ENCODE measurements around the gene COL24A1. TPM values are rescaled to one million over a fixed set of nuclear protein-coding genes. Genes with fewer than 3 reads are reported as not detected.
"Not testable (repeated sequence)": the region's sequence is repeated elsewhere in the genome, so short reads cannot be mapped to it uniquely, and the experiment has no call there.

The COL24A1 gene
- total RNA-seq, 1 donor from 2014 or later, result 3.7 TPM

GRCh38 chr1:86137436-86137835, 19.1 kb downstream of the COL24A1 start:
- Histone ChIP-seq H3K27me3 (ENCODE audit: control insufficient read depth in 3 of 3, insufficient read depth in 3 of 3, low read length in 3 of 3) (no peaks in the 10 kb centered on the region), H3K36me3 (ENCODE audit: control insufficient read depth in 3 of 3, insufficient read depth in 3 of 3, low read length in 3 of 3) (no peaks in the 10 kb centered on the region), H3K9me3 (ENCODE audit: control insufficient read depth in 3 of 3, low read length in 3 of 3) (no peaks in the 10 kb centered on the region), H3K4me3 (ENCODE audit: low read length in 3 of 3) (no peak overlapping the region), H3K4me1 (ENCODE audit: control insufficient read depth in 3 of 3, insufficient read depth in 3 of 3, low read length in 3 of 3) (no peaks in the 10 kb centered on the region), H3K9ac (ENCODE audit: low read depth in 1 of 3, low read length in 3 of 3) (no peak overlapping the region), H3K27ac (ENCODE audit: low read depth, low read length) (no peak overlapping the region)

GRCh38 chr1:86119214-86119764, 37.3 kb downstream of the COL24A1 start:
- Histone ChIP-seq H3K27me3 (ENCODE audit: control insufficient read depth in 3 of 3, insufficient read depth in 3 of 3, low read length in 3 of 3) (no peaks in the 10 kb centered on the region), H3K36me3 (ENCODE audit: control insufficient read depth in 3 of 3, insufficient read depth in 3 of 3, low read length in 3 of 3) (no peaks in the 10 kb centered on the region), H3K9me3 (ENCODE audit: control insufficient read depth in 3 of 3, low read length in 3 of 3) (no peaks in the 10 kb centered on the region), H3K9ac (ENCODE audit: low read depth in 1 of 3, low read length in 3 of 3) (no peak overlapping the region), H3K27ac (ENCODE audit: low read depth, low read length) (no peak overlapping the region), H3K4me3 (ENCODE audit: low read length in 3 of 3) (no peak overlapping the region), H3K4me1 (ENCODE audit: control insufficient read depth in 3 of 3, insufficient read depth in 3 of 3, low read length in 3 of 3) (no peaks in the 10 kb centered on the region)

- Histone ChIP-seq H3K4me3 (ENCODE audit: low read length in 3 of 3) (no peak overlapping the region), H3K9ac (ENCODE audit: low read depth in 1 of 3, low read length in 3 of 3) (no peak overlapping the region), H3K36me3 (ENCODE audit: control insufficient read depth in 3 of 3, insufficient read depth in 3 of 3, low read length in 3 of 3) (no peaks in the 10 kb centered on the region), H3K9me3 (ENCODE audit: control insufficient read depth in 3 of 3, low read length in 3 of 3) (no peaks in the 10 kb centered on the region), H3K27me3 (ENCODE audit: control insufficient read depth in 3 of 3, insufficient read depth in 3 of 3, low read length in 3 of 3) (no peaks in the 10 kb centered on the region), H3K4me1 (ENCODE audit: control insufficient read depth in 3 of 3, insufficient read depth in 3 of 3, low read length in 3 of 3) (no peaks in the 10 kb centered on the region), H3K27ac (ENCODE audit: low read depth, low read length) (no peak overlapping the region)
These were observed 41.7 kb downstream of the COL24A1 start for GRCh38 chr1:86114816-86115400.

- H3K9me3 ChIP-seq (ENCODE audit: control insufficient read depth in 3 of 3, low read length in 3 of 3), result no peaks in the 10 kb centered on the region
- no peaks in the 10 kb centered on the region for H3K36me3 ChIP-seq (ENCODE audit: control insufficient read depth in 3 of 3, insufficient read depth in 3 of 3, low read length in 3 of 3)
- no peak overlapping the region for H3K4me3 ChIP-seq (ENCODE audit: low read length in 3 of 3)
- H3K27ac ChIP-seq (ENCODE audit: low read depth, low read length), result no peak overlapping the region
- H3K27me3 ChIP-seq (ENCODE audit: control insufficient read depth in 3 of 3, insufficient read depth in 3 of 3, low read length in 3 of 3), result no peaks in the 10 kb centered on the region
- H3K4me1 ChIP-seq (ENCODE audit: control insufficient read depth in 3 of 3, insufficient read depth in 3 of 3, low read length in 3 of 3), result no peaks in the 10 kb centered on the region
- no peak overlapping the region for H3K9ac ChIP-seq (ENCODE audit: low read depth in 1 of 3, low read length in 3 of 3)
These were observed 42.3 kb downstream of the COL24A1 start for GRCh38 chr1:86114236-86114635.

GRCh38 chr1:86111590-86111989, 45.0 kb downstream of the COL24A1 start:
- H3K9ac ChIP-seq (ENCODE audit: low read depth in 1 of 3, low read length in 3 of 3); H3K4me3 ChIP-seq (ENCODE audit: low read length in 3 of 3); H3K9me3 ChIP-seq (ENCODE audit: control insufficient read depth in 3 of 3, low read length in 3 of 3); H3K27ac ChIP-seq (ENCODE audit: low read depth, low read length); H3K4me1 ChIP-seq (ENCODE audit: control insufficient read depth in 3 of 3, insufficient read depth in 3 of 3, low read length in 3 of 3); H3K36me3 ChIP-seq (ENCODE audit: control insufficient read depth in 3 of 3, insufficient read depth in 3 of 3, low read length in 3 of 3); H3K27me3 ChIP-seq (ENCODE audit: control insufficient read depth in 3 of 3, insufficient read depth in 3 of 3, low read length in 3 of 3): not testable (repeated sequence)

- no peaks in the 10 kb centered on the region for H3K36me3 ChIP-seq (ENCODE audit: control insufficient read depth in 3 of 3, insufficient read depth in 3 of 3, low read length in 3 of 3)
- H3K27ac ChIP-seq (ENCODE audit: low read depth, low read length), result no peak overlapping the region
- H3K9ac ChIP-seq (ENCODE audit: low read depth in 1 of 3, low read length in 3 of 3), result no peak overlapping the region
- no peaks in the 10 kb centered on the region for H3K27me3 ChIP-seq (ENCODE audit: control insufficient read depth in 3 of 3, insufficient read depth in 3 of 3, low read length in 3 of 3)
- no peaks in the 10 kb centered on the region for H3K4me1 ChIP-seq (ENCODE audit: control insufficient read depth in 3 of 3, insufficient read depth in 3 of 3, low read length in 3 of 3)
- H3K4me3 ChIP-seq (ENCODE audit: low read length in 3 of 3), result no peak overlapping the region
- H3K9me3 ChIP-seq (ENCODE audit: control insufficient read depth in 3 of 3, low read length in 3 of 3), result no peaks in the 10 kb centered on the region
These were observed 46.0 kb downstream of the COL24A1 start for GRCh38 chr1:86110451-86111129.

- Histone ChIP-seq H3K27ac (ENCODE audit: low read depth, low read length) (no peak overlapping the region), H3K27me3 (ENCODE audit: control insufficient read depth in 3 of 3, insufficient read depth in 3 of 3, low read length in 3 of 3) (no peaks in the 10 kb centered on the region), H3K9ac (ENCODE audit: low read depth in 1 of 3, low read length in 3 of 3) (no peak overlapping the region), H3K4me3 (ENCODE audit: low read length in 3 of 3) (no peak overlapping the region), H3K36me3 (ENCODE audit: control insufficient read depth in 3 of 3, insufficient read depth in 3 of 3, low read length in 3 of 3) (no peaks in the 10 kb centered on the region), H3K9me3 (ENCODE audit: control insufficient read depth in 3 of 3, low read length in 3 of 3) (no peaks in the 10 kb centered on the region), H3K4me1 (ENCODE audit: control insufficient read depth in 3 of 3, insufficient read depth in 3 of 3, low read length in 3 of 3) (no peaks in the 10 kb centered on the region)
These were observed 51.1 kb downstream of the COL24A1 start for GRCh38 chr1:86105533-86105866.

- H3K27ac ChIP-seq (ENCODE audit: low read depth, low read length), result no peak overlapping the region
- H3K27me3 ChIP-seq (ENCODE audit: control insufficient read depth in 3 of 3, insufficient read depth in 3 of 3, low read length in 3 of 3), result no peaks in the 10 kb centered on the region
- H3K4me1 ChIP-seq (ENCODE audit: control insufficient read depth in 3 of 3, insufficient read depth in 3 of 3, low read length in 3 of 3), result no peaks in the 10 kb centered on the region
- no peaks in the 10 kb centered on the region for H3K9me3 ChIP-seq (ENCODE audit: control insufficient read depth in 3 of 3, low read length in 3 of 3)
- H3K9ac ChIP-seq (ENCODE audit: low read depth in 1 of 3, low read length in 3 of 3), result no peak overlapping the region
- no peaks in the 10 kb centered on the region for H3K36me3 ChIP-seq (ENCODE audit: control insufficient read depth in 3 of 3, insufficient read depth in 3 of 3, low read length in 3 of 3)
- no peak overlapping the region for H3K4me3 ChIP-seq (ENCODE audit: low read length in 3 of 3)
These were observed 51.7 kb downstream of the COL24A1 start for GRCh38 chr1:86104606-86105532.

- no peak overlapping the region for H3K4me3 ChIP-seq (ENCODE audit: low read length in 3 of 3)
- no peaks in the 10 kb centered on the region for H3K9me3 ChIP-seq (ENCODE audit: control insufficient read depth in 3 of 3, low read length in 3 of 3)
- no peaks in the 10 kb centered on the region for H3K27me3 ChIP-seq (ENCODE audit: control insufficient read depth in 3 of 3, insufficient read depth in 3 of 3, low read length in 3 of 3)
- no peak overlapping the region for H3K27ac ChIP-seq (ENCODE audit: low read depth, low read length)
- H3K9ac ChIP-seq (ENCODE audit: low read depth in 1 of 3, low read length in 3 of 3), result no peak overlapping the region
- no peaks in the 10 kb centered on the region for H3K4me1 ChIP-seq (ENCODE audit: control insufficient read depth in 3 of 3, insufficient read depth in 3 of 3, low read length in 3 of 3)
- H3K36me3 ChIP-seq (ENCODE audit: control insufficient read depth in 3 of 3, insufficient read depth in 3 of 3, low read length in 3 of 3), result no peaks in the 10 kb centered on the region
These were observed 55.0 kb downstream of the COL24A1 start for GRCh38 chr1:86101616-86102015.

- H3K9me3 ChIP-seq (ENCODE audit: control insufficient read depth in 3 of 3, low read length in 3 of 3), result no peaks in the 10 kb centered on the region
- H3K27me3 ChIP-seq (ENCODE audit: control insufficient read depth in 3 of 3, insufficient read depth in 3 of 3, low read length in 3 of 3), result no peaks in the 10 kb centered on the region
- no peaks in the 10 kb centered on the region for H3K4me1 ChIP-seq (ENCODE audit: control insufficient read depth in 3 of 3, insufficient read depth in 3 of 3, low read length in 3 of 3)
- H3K4me3 ChIP-seq (ENCODE audit: low read length in 3 of 3), result no peak overlapping the region
- no peaks in the 10 kb centered on the region for H3K36me3 ChIP-seq (ENCODE audit: control insufficient read depth in 3 of 3, insufficient read depth in 3 of 3, low read length in 3 of 3)
- H3K27ac ChIP-seq (ENCODE audit: low read depth, low read length), result no peak overlapping the region
- H3K9ac ChIP-seq (ENCODE audit: low read depth in 1 of 3, low read length in 3 of 3), result no peak overlapping the region
These were observed 56.2 kb downstream of the COL24A1 start for GRCh38 chr1:86100401-86100800.
